GM21825 (cell line): Measurements from ENCODE around the gene TST.
"Not testable (repeated sequence)": the region's sequence is repeated elsewhere in the genome, so short reads cannot be mapped to it uniquely, and the experiment has no call there.

Experiments
- ATAC-seq: cut with Tn5 transposase; IDR thresholded peaks from one replicate; pipeline ENCODE4 v1.9.1; 2021; ENCODE audit warnings: mild to moderate bottlenecking, moderate library complexity; ENCODE audit not compliant: unreplicated experiment

Gene TST

DNA sequence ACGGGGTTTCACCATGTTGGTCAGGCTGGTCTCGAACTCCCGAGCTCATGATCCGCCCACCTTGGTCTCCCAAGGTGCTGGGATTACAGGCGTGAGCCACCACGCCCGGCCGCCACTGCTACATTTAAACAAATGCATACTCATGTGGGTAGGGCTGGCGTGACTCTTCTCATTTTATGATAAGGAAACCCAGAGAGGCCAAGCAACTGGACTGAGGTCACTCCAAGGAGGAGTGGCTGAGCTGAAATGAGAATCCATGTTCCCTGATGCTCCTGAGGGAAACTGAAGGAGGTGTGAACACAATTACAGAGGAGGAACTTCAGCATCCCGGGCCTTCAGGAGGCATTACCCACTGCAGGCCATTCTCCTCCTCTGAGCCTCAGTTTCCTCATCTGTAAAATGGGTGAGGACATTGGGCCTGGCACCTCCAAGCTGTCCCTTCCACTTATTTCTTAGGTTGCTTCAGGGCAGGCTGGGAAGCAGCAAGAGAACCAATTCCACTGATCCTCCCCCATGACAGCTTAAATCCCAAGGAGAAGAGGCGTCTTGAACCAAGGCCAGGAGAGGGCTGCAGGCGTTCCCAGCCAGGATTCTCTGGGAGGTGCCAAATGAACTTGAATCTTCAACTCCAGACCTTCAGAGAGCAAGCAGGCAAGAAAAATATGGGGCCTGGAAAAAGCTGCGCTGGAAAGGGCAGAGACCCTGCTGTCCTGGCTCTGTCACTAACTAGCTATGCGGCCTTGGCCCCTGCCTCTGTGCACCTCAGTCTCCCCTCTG is 2.9 kb downstream of the TST start:
- ATAC-seq: no peak

GRCh38 chr22:37015587-37015878 is 3.7 kb downstream of the TST start:
- no peak for ATAC-seq

- no peak for ATAC-seq
These were observed 4.2 kb downstream of the TST start for GRCh38 chr22:37014835-37015586.

DNA sequence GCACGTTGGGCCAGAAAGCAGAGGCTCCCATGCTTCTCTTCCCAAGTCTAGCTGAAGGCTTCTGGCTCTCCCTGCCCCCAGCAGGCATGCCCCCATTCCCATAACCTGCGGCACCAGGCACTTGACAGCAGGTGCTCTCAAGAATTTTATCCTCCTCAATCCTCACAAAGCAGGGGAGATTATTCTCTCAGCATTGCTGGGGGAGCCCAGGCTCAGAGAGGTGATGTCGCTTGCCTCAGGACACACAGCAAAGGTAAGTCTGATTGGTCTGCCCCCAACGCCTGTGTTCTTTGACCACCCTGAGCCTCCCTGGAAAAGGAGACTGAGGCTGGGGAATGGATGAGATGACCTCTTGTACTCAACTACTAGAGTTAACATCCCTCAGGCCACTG is 4.8 kb downstream of the TST start:
- no peak for ATAC-seq

- ATAC-seq: no peak
These were observed 6.3 kb downstream of the TST start for GRCh38 chr22:37012956-37013355.

GRCh38 chr22:37012262-37012904 is 6.9 kb downstream of the TST start:
- ATAC-seq: no peak

GRCh38 chr22:37011472-37011871 is 7.8 kb downstream of the TST start:
- ATAC-seq: no peak

- no peak for ATAC-seq
These were observed 8.3 kb downstream of the TST start for GRCh38 chr22:37010976-37011375.

DNA sequence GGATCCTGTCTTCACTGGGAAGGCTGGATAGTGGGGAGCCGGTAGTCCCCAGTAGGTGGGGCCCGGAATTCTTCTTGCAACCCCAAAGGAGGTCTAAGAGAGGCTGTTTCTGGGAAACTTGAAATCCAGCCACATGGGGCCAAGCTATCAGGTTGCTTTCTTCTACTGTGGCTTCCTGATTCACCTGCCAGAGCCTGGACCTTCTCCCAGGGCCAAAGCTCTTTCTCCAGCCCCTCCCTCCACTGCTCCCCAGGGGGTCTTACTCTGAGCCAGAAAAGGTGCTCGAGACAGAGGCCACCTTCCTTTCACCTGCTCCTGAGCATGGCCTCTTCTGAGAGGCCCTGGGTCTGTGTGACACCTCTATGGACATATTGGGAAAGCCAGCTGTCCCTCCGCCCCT is 9.1 kb downstream of the TST start:
- ATAC-seq: no peak

- ATAC-seq: no peak
These were observed 9.8 kb downstream of the TST start for GRCh38 chr22:37009490-37009889.

GRCh38 chr22:37008365-37008764 is 10.9 kb downstream of the TST start:
- no peak for ATAC-seq

- no peak for ATAC-seq
These were observed 11.6 kb downstream of the TST start for GRCh38 chr22:37007651-37008050.

DNA sequence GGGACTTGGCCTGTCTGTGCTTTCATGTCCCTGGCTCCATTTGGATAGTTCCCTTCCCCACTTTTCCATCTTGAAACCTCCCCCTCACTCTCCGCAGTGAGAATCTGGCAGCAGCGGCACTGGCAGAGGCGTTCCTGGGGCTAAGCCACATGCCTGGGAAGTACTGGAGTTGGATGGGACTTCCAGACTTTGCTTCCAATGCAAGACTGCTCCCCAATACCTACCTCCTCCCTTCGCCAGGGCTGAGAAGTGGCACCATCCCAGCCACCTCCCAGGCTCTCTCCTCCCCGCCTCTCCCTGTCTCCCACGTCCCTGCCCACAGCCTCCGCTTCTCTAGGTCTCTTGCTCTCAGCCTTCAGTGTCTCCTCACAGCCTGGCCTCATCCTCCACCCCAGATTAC is 16.6 kb downstream of the TST start:
- ATAC-seq: no peak

GRCh38 chr22:37001826-37002225 is 17.4 kb downstream of the TST start:
- no peak for ATAC-seq

- ATAC-seq: no peak
These were observed 18.3 kb downstream of the TST start for GRCh38 chr22:37000676-37001534.

DNA sequence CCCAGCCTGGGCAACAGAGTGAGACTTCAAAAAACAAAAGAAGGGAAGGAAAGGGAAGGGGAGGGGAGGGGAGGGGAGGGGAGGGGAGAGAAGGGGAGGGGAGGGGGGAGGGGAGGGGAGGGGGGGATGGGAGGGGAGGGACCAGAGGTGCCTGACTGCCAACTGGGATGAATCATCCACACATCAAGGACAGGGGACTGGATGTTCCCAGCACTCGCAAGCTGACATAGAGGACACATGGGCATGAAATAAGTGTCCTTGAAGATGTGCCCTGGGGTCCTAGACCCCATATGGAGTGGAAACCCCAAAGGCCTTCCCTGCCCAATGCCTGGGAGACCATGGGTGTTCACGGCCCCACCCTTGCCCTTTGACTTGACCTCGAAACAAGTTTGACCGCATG is 19.8 kb downstream of the TST start:
- ATAC-seq: no peak

- no peak for ATAC-seq
These were observed 20.5 kb downstream of the TST start for GRCh38 chr22:36998620-36999351.

DNA sequence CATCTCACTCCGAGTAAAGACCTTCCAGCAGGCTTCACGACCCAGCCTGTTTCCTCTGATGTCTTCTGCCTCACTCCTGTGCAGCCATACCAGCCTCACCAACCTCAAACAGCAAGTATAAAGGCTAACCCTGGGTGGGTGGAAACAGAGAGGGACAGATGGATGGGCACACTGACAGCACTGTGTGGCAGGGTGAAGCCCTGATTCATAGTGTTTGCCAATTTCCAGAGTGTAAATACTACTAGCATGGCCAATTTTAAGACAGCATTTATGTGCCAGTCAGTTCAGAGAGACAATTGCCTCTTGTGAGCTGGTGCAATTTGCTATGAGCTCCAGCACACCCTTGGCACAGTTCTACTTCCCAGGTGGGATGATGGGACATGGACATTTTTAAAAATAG is 21.5 kb downstream of the TST start:
- ATAC-seq: no peak

- no peak for ATAC-seq
These were observed 28.0 kb downstream of the TST start for GRCh38 chr22:36991206-36991605.

- ATAC-seq: no peak
These were observed 28.8 kb downstream of the TST start for GRCh38 chr22:36990457-36990856.

DNA sequence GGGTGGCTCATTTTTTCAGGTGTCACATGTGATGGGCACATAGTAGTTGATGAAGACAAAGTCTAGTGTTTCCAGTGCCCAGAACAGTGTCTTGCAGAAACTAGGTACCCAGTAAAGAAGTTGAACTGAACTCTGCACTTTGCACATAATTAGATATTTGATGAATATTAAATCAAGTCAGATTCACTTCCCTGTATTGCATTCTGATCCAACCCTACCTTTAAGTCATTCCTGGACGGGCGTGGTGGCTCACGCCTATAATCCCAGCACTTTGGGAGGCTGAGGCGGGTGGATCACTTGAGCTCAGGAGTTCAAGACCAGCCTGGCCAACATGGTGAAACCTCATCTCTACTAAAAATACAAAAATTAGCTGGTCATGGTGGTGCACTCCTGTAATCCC is 30.2 kb downstream of the TST start:
- not testable (repeated sequence) for ATAC-seq
